Sigmoid colon (tissue), 7 donors: ENCODE results near the gene DHPS. TPM values are rescaled to one million over a fixed set of nuclear protein-coding genes. Genes with fewer than 3 reads are reported as not detected.
A peak's percentile ranks its signal among the peaks of the same experiment; 100 is the strongest.
"Not testable (repeated sequence)": the region's sequence is repeated elsewhere in the genome, so short reads cannot be mapped to it uniquely, and the experiment has no call there.

Source experiments
- DNase-seq: peaks from one replicate; pipeline ENCODE4 v3.0.0-alpha.2; 2019
- H3K27ac ChIP-seq, 4 donors: fragments of 200-600 bp; sonication (generic); one replicate each; pipeline ENCODE4 v1.5.1; 2016 to 2019; ENCODE audit warnings: mild to moderate bottlenecking in 1 of 4
- H3K27me3 ChIP-seq, 3 donors: fragments of 200-600 bp; sonication (generic); one replicate each; pipeline ENCODE4 v1.5.1; 2019; ENCODE audit warnings: mild to moderate bottlenecking in 1 of 3
- H3K36me3 ChIP-seq, 4 donors: fragments of 200-600 bp; sonication (generic); one replicate each; pipeline ENCODE4 v1.5.1; 2016 to 2019
- H3K4me1 ChIP-seq, 4 donors: fragments of 200-600 bp; sonication (generic); one replicate each; pipeline ENCODE4 v1.5.1; 2017 to 2019
- H3K4me3 ChIP-seq, 4 donors: fragments of 200-600 bp; sonication (generic); one replicate each; pipeline ENCODE4 v1.5.1; 2017 to 2019; ENCODE audit warnings: mild to moderate bottlenecking in 2 of 4, moderate library complexity in 1 of 4
- H3K9me3 ChIP-seq, 4 donors: fragments of 200-600 bp in 3 of 4; sonication (generic) in 3 of 4; one replicate each; pipeline versions ENCODE4 v1.5.1 to v1.6.1; 2013 to 2019
- EP300 ChIP-seq, 4 donors: sonication (generic); formaldehyde crosslinking; IDR thresholded peaks; one replicate each; pipeline ENCODE4 v1.6.1; 2017; ENCODE audit warnings: antibody characterized with exemption in 4 of 4
- POLR2A ChIP-seq, 2 donors: fragments of 450-650 bp; IDR thresholded peaks; one replicate each; pipeline ENCODE4 v1.6.1; 2016; ENCODE audit warnings: antibody characterized with exemption in 2 of 2, mild to moderate bottlenecking in 2 of 2, moderate library complexity in 2 of 2
- POLR2AphosphoS5 ChIP-seq, 4 donors: sonication (generic); formaldehyde crosslinking; IDR thresholded peaks; one replicate each; pipeline ENCODE4 v1.6.1; 2017; ENCODE audit warnings: antibody characterized with exemption in 4 of 4
- WGBS, 2 donors: extraction: QIAGEN DNeasy Blood & Tissue Kit; methylation state at CpG; one replicate each; pipeline ENCODE4 v1.1.7; 2013; 5-methylcytosine and 5-hydroxymethylcytosine counted together
- intact Hi-C: fragments of 100-400 bp; cut with DNase I; formaldehyde crosslinking; loops from one replicate; pipeline ENCODE4 v1.15.1; 2023
- polyA plus RNA-seq, 3 donors: library from polyadenylated mRNA; stranded (reverse); fragments of 200-250 nt; gene quantifications; one replicate each; pipeline ENCODE4 v1.2.3, GENCODE V29; 2013
- total RNA-seq, 4 donors: library from RNA; depleted of rRNA; stranded (reverse); fragments of >200 nt; gene quantifications; one replicate each; pipeline ENCODE4 v1.1.0, GENCODE V29; 2016
- TF ChIP-seq, protein P1 (sequence below), 4 experiments: fragments of 450-650 bp in 3 of 4; fragments of 200-600 bp in 1 of 4; IDR thresholded peaks; one replicate each; pipeline ENCODE4 v1.5.1; 2016 to 2019; ENCODE audit warnings: antibody characterized with exemption in 4 of 4, mild to moderate bottlenecking in 3 of 4, moderate library complexity in 2 of 4
- donor health status: healthy with polysubstance abuse.
- donor health status: Bipolar disorder and iron deficiency.
- donor health status: healthy.

The DHPS gene
- total and polyA plus RNA-seq, 7 donors, result 60.3 to 160 (median 105) TPM

GRCh38 chr19:12701596-12702282, 20.1 kb upstream of the DHPS start:
- no peak overlapping the region for H3K4me3 ChIP-seq
- TF ChIP-seq POLR2A (IDR thresholded peaks at IDR 0.05) (no peak), EP300 (IDR thresholded peaks at IDR 0.05) (no peak), POLR2AphosphoS5 (IDR thresholded peaks at IDR 0.05) (no peak)
- TF ChIP-seq, protein P1, sequence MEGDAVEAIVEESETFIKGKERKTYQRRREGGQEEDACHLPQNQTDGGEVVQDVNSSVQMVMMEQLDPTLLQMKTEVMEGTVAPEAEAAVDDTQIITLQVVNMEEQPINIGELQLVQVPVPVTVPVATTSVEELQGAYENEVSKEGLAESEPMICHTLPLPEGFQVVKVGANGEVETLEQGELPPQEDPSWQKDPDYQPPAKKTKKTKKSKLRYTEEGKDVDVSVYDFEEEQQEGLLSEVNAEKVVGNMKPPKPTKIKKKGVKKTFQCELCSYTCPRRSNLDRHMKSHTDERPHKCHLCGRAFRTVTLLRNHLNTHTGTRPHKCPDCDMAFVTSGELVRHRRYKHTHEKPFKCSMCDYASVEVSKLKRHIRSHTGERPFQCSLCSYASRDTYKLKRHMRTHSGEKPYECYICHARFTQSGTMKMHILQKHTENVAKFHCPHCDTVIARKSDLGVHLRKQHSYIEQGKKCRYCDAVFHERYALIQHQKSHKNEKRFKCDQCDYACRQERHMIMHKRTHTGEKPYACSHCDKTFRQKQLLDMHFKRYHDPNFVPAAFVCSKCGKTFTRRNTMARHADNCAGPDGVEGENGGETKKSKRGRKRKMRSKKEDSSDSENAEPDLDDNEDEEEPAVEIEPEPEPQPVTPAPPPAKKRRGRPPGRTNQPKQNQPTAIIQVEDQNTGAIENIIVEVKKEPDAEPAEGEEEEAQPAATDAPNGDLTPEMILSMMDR (IDR thresholded peaks at IDR 0.05), result no peak
- intact Hi-C loops, result no loop called here
- H3K36me3 ChIP-seq, result peaks cover 56 to 82% (median 68%) of the 10 kb centered on the region in 4 donors
- peaks cover 0 to 7% (median 5%) of the 10 kb centered on the region in 4 donors for H3K4me1 ChIP-seq
- DNase-seq, result no peak
- no peaks in the 10 kb centered on the region for H3K27me3 ChIP-seq
- WGBS, 2 donors, result 92 to 93% methylated on average over 33 of the region's 33 CpGs
- H3K27ac ChIP-seq, result no peak overlapping the region
- H3K9me3 ChIP-seq, result no peaks in the 10 kb centered on the region

DNA sequence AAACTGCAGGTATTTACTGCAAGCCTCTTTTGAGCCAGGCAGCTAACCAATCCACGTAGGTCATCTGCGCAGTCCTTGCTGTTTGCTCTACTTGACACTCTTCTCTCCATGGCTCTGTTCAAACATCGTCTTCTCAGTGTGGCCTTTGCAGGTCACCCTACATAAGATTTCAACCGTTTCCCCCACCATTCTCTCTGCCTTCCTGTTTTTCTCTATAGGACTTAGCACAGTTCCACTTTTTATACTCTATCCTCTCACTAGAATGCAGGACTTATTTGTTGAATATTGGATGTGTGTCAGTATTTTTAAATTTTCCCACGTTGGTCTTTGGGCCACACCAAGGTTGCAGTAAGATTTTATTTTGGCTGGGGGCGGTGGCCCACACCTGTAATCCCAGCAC, 16.5 kb upstream of the DHPS start:
- no peak for TF ChIP-seq EP300 (IDR thresholded peaks at IDR 0.05)
- no peak for TF ChIP-seq POLR2A (IDR thresholded peaks at IDR 0.05)
- Histone ChIP-seq H3K9me3 (no peaks in the 10 kb centered on the region), H3K36me3 (peaks cover 21 to 46% (median 32%) of the 10 kb centered on the region in 4 donors), H3K27ac (no peak overlapping the region), H3K4me1 (peaks cover 0 to 22% (median 18%) of the 10 kb centered on the region in 4 donors), H3K4me3 (no peak overlapping the region), H3K27me3 (no peaks in the 10 kb centered on the region)
- DNase-seq, result no peak
- 82 to 83% methylated on average over 6 of the region's 6 CpGs for WGBS, 2 donors
- intact Hi-C loops, result no loop called here

- H3K4me3 ChIP-seq, DNase-seq, H3K27ac ChIP-seq, H3K9me3 ChIP-seq, intact Hi-C loops, H3K27me3 ChIP-seq: not testable (repeated sequence)
- whole genome bisulfite sequencing, 2 donors, result 96% methylated on average over 22 of the region's 22 CpGs
- Histone ChIP-seq H3K4me1 (peaks cover 0 to 22% (median 18%) of the 10 kb centered on the region in 4 donors), H3K36me3 (peaks cover 14 to 38% (median 26%) of the 10 kb centered on the region in 4 donors)
Observed at GRCh38 chr19:12697425-12697824, 15.7 kb upstream of the DHPS start.

- 6% methylated on average over 59 of the region's 59 CpGs for WGBS, 2 donors
- Histone ChIP-seq H3K27me3 (no peaks in the 10 kb centered on the region), H3K9me3 (no peaks in the 10 kb centered on the region), H3K27ac (peak within 1 kb of the TSS; percentile 83 to 92 (median 91)), H3K4me1 (peaks cover 0 to 22% (median 18%) of the 10 kb centered on the region in 4 donors), H3K4me3 (peak within 1 kb of the TSS; percentile 52 to 92 (median 74)), H3K36me3 (peaks cover 6 to 31% (median 19%) of the 10 kb centered on the region in 4 donors)
- peak; percentile 98 for DNase-seq
- intact Hi-C loops, result no loop called here
- TF ChIP-seq EP300 (IDR thresholded peaks at IDR 0.05), result no peak
- TF ChIP-seq, protein P1 (IDR thresholded peaks at IDR 0.05), result no peak
- peak; percentile 44 to 58 for TF ChIP-seq POLR2A (IDR thresholded peaks at IDR 0.05)
- TF ChIP-seq POLR2AphosphoS5 (IDR thresholded peaks at IDR 0.05), result peak; percentile 84 to 96 (median 92)
Observed at GRCh38 chr19:12696366-12697335, 15.0 kb upstream of the DHPS start, which contains the start of gene FBXW9. TSS of gene FBXW9 (minus strand) at chr19:12696631. CDS start at chr19:12696581, 50 bp downstream.

DNA sequence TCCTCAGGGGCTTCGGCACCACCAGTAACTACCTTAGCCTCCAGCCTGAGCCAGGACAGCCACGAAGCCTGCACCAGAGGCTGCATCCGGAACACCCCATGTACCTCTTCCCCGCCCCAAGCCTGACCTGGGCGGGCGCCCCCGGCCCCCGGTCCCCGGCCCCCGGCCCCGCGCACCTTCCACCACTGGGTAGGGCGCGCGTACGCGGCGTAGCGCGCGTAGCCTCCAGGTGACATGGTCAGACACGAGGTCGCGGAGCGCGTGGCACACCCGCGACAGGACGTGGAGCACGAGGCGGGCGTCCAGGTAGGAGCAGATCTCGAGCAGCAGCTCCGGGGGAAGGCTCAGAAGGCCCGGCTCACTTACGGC, 14.3 kb upstream of the DHPS start:
- H3K9me3 ChIP-seq, result no peaks in the 10 kb centered on the region
- no peaks in the 10 kb centered on the region for H3K27me3 ChIP-seq
- TF ChIP-seq POLR2AphosphoS5 (IDR thresholded peaks at IDR 0.05) (no peak), POLR2A (IDR thresholded peaks at IDR 0.05) (no peak), EP300 (IDR thresholded peaks at IDR 0.05) (no peak)
- peak overlapping the region; percentile 83 to 92 (median 91) for H3K27ac ChIP-seq
- intact Hi-C loops, result no loop called here
- peak overlapping the region; percentile 52 to 92 (median 74) for H3K4me3 ChIP-seq
- DNase-seq, result no peak
- WGBS, 2 donors, result 3% methylated on average over 36 of the region's 36 CpGs
- H3K36me3 ChIP-seq, result peaks cover 0 to 24% (median 12%) of the 10 kb centered on the region in 4 donors
- peaks cover 0 to 22% (median 18%) of the 10 kb centered on the region in 4 donors for H3K4me1 ChIP-seq

DNA sequence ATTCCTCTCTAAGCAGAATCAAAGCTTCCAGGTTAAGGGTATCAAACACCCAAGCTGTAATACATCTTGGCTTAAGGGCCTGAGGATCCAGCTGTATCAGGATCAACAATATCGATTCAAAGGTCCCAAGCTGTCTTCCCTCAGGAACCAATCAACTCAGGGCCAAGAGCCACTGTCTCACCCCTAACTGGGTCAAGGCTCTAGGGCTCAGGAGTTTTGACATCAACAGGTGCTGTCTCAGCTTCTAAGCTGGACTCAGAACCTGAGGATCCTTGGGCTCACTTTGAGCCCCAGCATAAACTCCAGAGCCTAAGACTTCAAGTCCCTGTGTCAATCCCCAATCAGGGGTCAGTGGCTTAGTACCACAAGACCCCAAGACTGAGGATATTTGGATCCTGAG, 13.8 kb upstream of the DHPS start:
- peaks cover 0 to 22% (median 18%) of the 10 kb centered on the region in 4 donors for H3K4me1 ChIP-seq
- DNase-seq, result no peak
- peak overlapping the region; percentile 52 to 92 (median 74) for H3K4me3 ChIP-seq
- TF ChIP-seq EP300 (IDR thresholded peaks at IDR 0.05), result no peak
- TF ChIP-seq POLR2AphosphoS5 (IDR thresholded peaks at IDR 0.05), result no peak
- TF ChIP-seq POLR2A (IDR thresholded peaks at IDR 0.05), result no peak
- TF ChIP-seq, protein P1 (IDR thresholded peaks at IDR 0.05), result no peak
- intact Hi-C loops, result no loop called here
- WGBS, 2 donors, result 47 to 78% methylated on average over 1 of the region's 1 CpG
- H3K36me3 ChIP-seq, result peaks cover 0 to 19% (median 8%) of the 10 kb centered on the region in 4 donors
- H3K27ac ChIP-seq, result no peak overlapping the region
- no peaks in the 10 kb centered on the region for H3K27me3 ChIP-seq
- no peaks in the 10 kb centered on the region for H3K9me3 ChIP-seq
